SK-N-SH (cell line): ENCODE data around the gene CCNI2. TPM values are rescaled to one million over a fixed set of nuclear protein-coding genes. Genes with fewer than 3 reads are reported as not detected.

Experiments used
- CTCF ChIA-PET: fragments of 300-600, 350-600 bp; formaldehyde crosslinking; extraction: SDS; loops from one replicate; lab custom pipeline; 2021; lab: Yijun Ruan, JAX
- POLR2A ChIA-PET: fragments of 350-600 bp; sonication (Branson Sonifier 250); formaldehyde crosslinking; extraction: SDS; loops from one replicate; lab custom pipeline; 2020; ENCODE audit warnings: antibody characterized with exemption, inconsistent platforms; lab: Yijun Ruan, JAX
- DNase-seq: peaks from one replicate; pipeline ENCODE4 v3.0.0; 2012
- H2AFZ ChIP-seq: fragments of 200-600 bp; sonication (generic); 2 replicates; pipeline ENCODE4 v1.8.1; 2016; ENCODE audit warnings: antibody characterized with exemption, mild to moderate bottlenecking, low read depth
- H3F3A ChIP-seq: fragments of 200-600 bp; sonication (generic); replicated peaks from 2 replicates; pipeline ENCODE3; 2016; ENCODE audit warnings: antibody characterized with exemption, mild to moderate bottlenecking; ENCODE audit not compliant: insufficient read depth
- H3K27ac ChIP-seq, 2 experiments: fragments of 200-500 bp in 1 of 2; fragments of 200-600 bp in 1 of 2; sonication (Bioruptor generic) in 1 of 2; sonication (generic), shearing (Covaris generic) in 1 of 2; 2 replicates each; pipeline versions ENCODE4 v1.5.1 to v1.6.1; 2014 to 2016; ENCODE audit warnings: low read depth in 2 of 2, inconsistent platforms in 1 of 2, low read length in 1 of 2, mild to moderate bottlenecking in 1 of 2, mixed read lengths in 1 of 2
- H3K27me3 ChIP-seq: fragments of 200-600 bp; sonication (generic), shearing (Covaris generic); 2 replicates; pipeline ENCODE4 v1.6.1; 2016; ENCODE audit warnings: mixed run types; ENCODE audit not compliant: insufficient read depth
- H3K36me3 ChIP-seq, 2 experiments: fragments of 200-500 bp in 1 of 2; fragments of 200-600 bp in 1 of 2; sonication (Bioruptor generic) in 1 of 2; sonication (generic) in 1 of 2; replicated peaks in 1 of 2; 2 replicates each; pipeline versions ENCODE3 to v1.5.1; 2014 to 2016; ENCODE audit warnings: low read length in 1 of 2, mild to moderate bottlenecking in 1 of 2; ENCODE audit not compliant: insufficient read depth in 2 of 2, control insufficient read depth in 1 of 2
- H3K4me1 ChIP-seq, 2 experiments: fragments of 200-500 bp in 1 of 2; fragments of 200-600 bp in 1 of 2; sonication (Bioruptor generic) in 1 of 2; sonication (generic), shearing (Covaris generic) in 1 of 2; 2 replicates each; pipeline versions ENCODE4 v1.5.1 to v1.6.1; 2014 to 2016; ENCODE audit warnings: low read depth in 1 of 2, low read length in 1 of 2, mixed run types in 1 of 2; ENCODE audit not compliant: insufficient read depth in 2 of 2, control insufficient read depth in 1 of 2
- H3K4me2 ChIP-seq: fragments of 200-600 bp; sonication (generic), shearing (Covaris generic); 2 replicates; pipeline ENCODE4 v1.6.1; 2017; ENCODE audit warnings: mixed run types
- H3K4me3 ChIP-seq, 2 experiments: fragments of 200-500 bp in 1 of 2; fragments of 200-600 bp in 1 of 2; sonication (Bioruptor generic) in 1 of 2; sonication (generic), shearing (Covaris generic) in 1 of 2; 2 replicates each; pipeline versions ENCODE4 v1.5.1 to v1.8.1; 2014 to 2016; ENCODE audit warnings: low read depth in 2 of 2, inconsistent platforms in 1 of 2, low read length in 1 of 2, mild to moderate bottlenecking in 1 of 2, mixed read lengths in 1 of 2, moderate library complexity in 1 of 2
- H3K79me2 ChIP-seq: fragments of 200-600 bp; sonication (generic); 2 replicates; pipeline ENCODE4 v1.8.1; 2017; ENCODE audit warnings: mild to moderate bottlenecking; ENCODE audit not compliant: insufficient read depth
- H3K9ac ChIP-seq: fragments of 200-600 bp; sonication (generic); 2 replicates; pipeline ENCODE4 v1.6.1; 2017; ENCODE audit warnings: mixed run types
- H3K9me2 ChIP-seq: fragments of 200-600 bp; sonication (generic); 2 replicates; pipeline ENCODE4 v1.6.1; 2017; ENCODE audit warnings: mixed run types
- H3K9me3 ChIP-seq: fragments of 200-600 bp; sonication (generic); 2 replicates; pipeline ENCODE4 v1.6.1; 2017; ENCODE audit warnings: mixed run types, mild to moderate bottlenecking, moderate library complexity
- H4K20me1 ChIP-seq: fragments of 200-600 bp; sonication (generic); 2 replicates; pipeline ENCODE4 v1.6.1; 2017; ENCODE audit warnings: mild to moderate bottlenecking, mixed run types; ENCODE audit not compliant: insufficient read depth
- ELF1 ChIP-seq: IDR thresholded peaks from 2 replicates; pipeline ENCODE4 v1.4.0; 2012
- EP300 ChIP-seq, 2 experiments: IDR thresholded peaks; 2 replicates each; pipeline versions ENCODE4 v1.4.0 to v1.6.1; 2012; ENCODE audit warnings: borderline replicate concordance in 1 of 2, low read depth in 1 of 2, low read length in 1 of 2
- EZH2phosphoT487 ChIP-seq: fragments of 200-600 bp; sonication (generic); IDR thresholded peaks from 2 replicates; pipeline ENCODE4 v1.6.1; 2017; ENCODE audit warnings: low read depth, mixed run types, mild to moderate bottlenecking, antibody characterized with exemption, moderate library complexity, borderline replicate concordance
- FOXM1 ChIP-seq: IDR thresholded peaks from 2 replicates; pipeline ENCODE4 v1.4.0; 2012; ENCODE audit warnings: low read depth, mild to moderate bottlenecking
- GABPA ChIP-seq: IDR thresholded peaks from 2 replicates; pipeline ENCODE4 v1.4.0; 2012; ENCODE audit warnings: low read depth, mild to moderate bottlenecking
- JUND ChIP-seq: IDR thresholded peaks from 2 replicates; pipeline ENCODE4 v1.4.0; 2012
- MEF2A ChIP-seq: IDR thresholded peaks from 2 replicates; pipeline ENCODE4 v1.4.0; 2012; ENCODE audit warnings: low read depth, borderline replicate concordance
- NFIC ChIP-seq: IDR thresholded peaks from 2 replicates; pipeline ENCODE4 v1.4.0; 2012; ENCODE audit warnings: borderline replicate concordance
- POLR2AphosphoS5 ChIP-seq: IDR thresholded peaks from 2 replicates; pipeline ENCODE4 v1.6.1; 2012; ENCODE audit warnings: low read depth, low read length
- RAD21 ChIP-seq: IDR thresholded peaks from 2 replicates; pipeline ENCODE4 v1.6.1; 2012; ENCODE audit warnings: mild to moderate bottlenecking, low read length
- RFX5 ChIP-seq: IDR thresholded peaks from 2 replicates; pipeline ENCODE4 v1.6.1; 2012; ENCODE audit warnings: mild to moderate bottlenecking, improper control_type of control experiment, low read length
- RXRA ChIP-seq: IDR thresholded peaks from 2 replicates; pipeline ENCODE4 v1.4.0; 2012; ENCODE audit warnings: low read depth, mild to moderate bottlenecking, borderline replicate concordance
- SIN3A ChIP-seq: IDR thresholded peaks from 2 replicates; pipeline ENCODE4 v1.6.1; 2012; ENCODE audit warnings: low read depth, mild to moderate bottlenecking, low read length, moderate library complexity, borderline replicate concordance
- YY1 ChIP-seq: IDR thresholded peaks from 2 replicates; pipeline ENCODE4 v1.4.0; 2012; ENCODE audit warnings: low read depth, mild to moderate bottlenecking
- WGBS: methylation state at CpG from one replicate; pipeline ENCODE4 v1.1.6; 2017; ENCODE audit warnings: low lambda C conversion rate; 5-methylcytosine and 5-hydroxymethylcytosine counted together
- polyA plus RNA-seq, 3 experiments: library from polyadenylated mRNA; depleted of rRNA; stranded (reverse); fragments of >200 nt; gene quantifications; 2 replicates each; pipeline ENCODE4 v1.2.3, GENCODE V29; 2012
- TF ChIP-seq, protein P1 (sequence below): IDR thresholded peaks from 2 replicates; pipeline ENCODE4 v1.4.0; 2012; ENCODE audit warnings: low read depth, borderline replicate concordance
- TF ChIP-seq, protein P2 (sequence below): IDR thresholded peaks from 2 replicates; pipeline ENCODE4 v1.6.1; 2012; ENCODE audit warnings: mild to moderate bottlenecking, low read depth, low read length, moderate library complexity
- TF ChIP-seq, protein P3 (sequence below): fragments of 200-600 bp; sonication (generic); IDR thresholded peaks from 2 replicates; pipeline ENCODE4 v1.6.1; 2017; ENCODE audit warnings: antibody characterized with exemption, mild to moderate bottlenecking, moderate library complexity
- TF ChIP-seq, protein P4 (sequence below): IDR thresholded peaks from 2 replicates; pipeline ENCODE4 v1.4.0; 2012; ENCODE audit warnings: low read depth

CCNI2 gene
- polyA plus RNA-seq, 1 of the 3 experiments (the other 2 are of a cell fraction) = 0.05 TPM

DNA sequence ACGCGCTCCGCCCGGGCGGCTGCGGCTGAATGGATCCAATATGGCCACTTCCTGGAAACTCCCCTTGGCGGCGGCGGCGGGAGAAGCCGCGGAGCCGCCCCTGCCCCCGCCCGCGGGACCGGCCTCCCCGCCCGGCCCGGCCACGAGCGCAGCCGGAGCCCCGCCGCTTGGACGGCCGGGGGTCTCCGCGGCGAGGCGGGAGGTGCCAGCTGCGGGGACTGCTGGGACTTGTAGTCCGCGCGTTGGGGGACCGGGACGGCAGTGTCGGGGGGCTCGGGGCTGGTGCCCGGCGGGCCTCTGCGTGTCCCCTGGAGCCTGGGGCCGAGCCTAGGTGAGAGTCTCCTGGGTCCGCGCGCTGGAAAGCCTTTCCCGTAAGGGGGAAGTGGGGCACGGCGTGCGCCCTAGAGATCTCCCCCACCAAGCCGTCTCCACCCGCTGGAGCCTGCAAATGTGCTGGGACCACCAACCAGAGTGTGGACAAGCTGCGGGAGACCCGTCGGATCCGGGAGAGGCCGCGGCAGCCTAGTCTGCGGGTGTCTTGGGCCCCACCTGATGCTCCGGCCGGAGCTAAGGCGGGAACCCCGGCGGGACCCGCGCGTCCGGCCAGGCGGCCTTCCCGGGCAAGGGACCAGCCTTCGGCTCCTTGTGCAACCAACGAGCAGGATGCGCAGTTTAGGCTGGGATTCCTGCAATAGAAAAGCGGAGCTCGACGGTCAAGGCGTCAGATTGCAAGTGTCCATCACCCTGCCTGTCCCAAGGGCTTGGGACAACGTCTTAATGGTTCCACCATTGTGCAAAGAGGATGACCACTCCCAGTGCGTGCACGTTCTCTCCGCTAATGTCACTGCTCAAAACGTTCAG lies 30.2 kb downstream of the CCNI2 start, which contains the start of gene SEPTIN8:
TSS of gene SEPTIN8 (minus strand) at position 31 of the 861 bp plus-strand sequence. CDS start 102 bp downstream, outside the sequence.
- DNase-seq = peak; percentile 90

DNA sequence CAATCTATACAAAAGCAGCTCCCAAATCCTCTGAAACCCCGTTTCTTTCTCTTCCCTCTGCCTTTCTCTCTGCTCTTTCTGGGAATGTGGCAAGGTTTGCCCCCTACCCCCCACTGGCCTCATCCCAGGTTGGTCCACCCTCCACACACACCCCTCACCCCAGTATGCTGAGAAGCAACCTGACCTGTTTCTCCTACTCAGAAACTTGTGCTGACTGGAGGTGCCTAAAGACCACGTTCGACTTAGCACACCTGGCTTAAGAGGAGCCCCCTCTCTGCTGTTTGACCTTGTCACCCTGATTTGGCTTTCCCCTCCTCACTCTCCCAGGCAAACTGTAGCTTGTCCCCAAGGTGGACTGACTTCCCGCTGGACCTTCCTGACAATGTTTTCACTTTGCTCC lies 30.9 kb downstream of the CCNI2 start:
- Histone ChIP-seq H3K9me3 (no peaks in the 10 kb centered on the region), H2AFZ (peak overlapping the region; percentile 96), H3K4me1 (peaks cover 26 to 35% of the 10 kb centered on the region in 2 experiments; a peak in 2 of 4 replicates), H3K36me3 (no peaks in the 10 kb centered on the region), H3K9me2 (no peaks in the 10 kb centered on the region), H3K4me3 (peak overlapping the region; percentile 75 to 85; a peak in 1 of 4 replicates), H3K9ac (no peak overlapping the region), H3K27me3 (no peaks in the 10 kb centered on the region), H3K79me2 (peaks cover 36% of the 10 kb centered on the region), H3K27ac (no peak overlapping the region), H3F3A (peaks cover 5% of the 10 kb centered on the region), H4K20me1 (no peaks in the 10 kb centered on the region), H3K4me2 (peak overlapping the region; percentile 92; the same call in 1 of the 2 replicates)
- CTCF ChIA-PET = interaction anchor here (1.0 to 1.8 kb wide), 6 partner anchors 11 to 251 kb away, joined by 3 to 11 read pairs (median 4); no protein-coding TSS in a partner anchor
- DNase-seq = no peak
- 84% methylated on average over 4 of the region's 4 CpGs for WGBS
- POLR2A ChIA-PET = interaction anchor here (0.6 kb wide), 1 partner anchor 569 kb away, joined by 3 read pairs; no protein-coding TSS in a partner anchor
- TF ChIP-seq MEF2A (no peak), RXRA (no peak), EP300 (IDR thresholded peaks at IDR 0.05; ENCODE audit: borderline replicate concordance in 1 of 2, low read depth in 1 of 2, low read length in 1 of 2) (no peak), NFIC (no peak), ELF1 (no peak), EZH2phosphoT487 (no peak), POLR2AphosphoS5 (no peak), RAD21 (no peak), FOXM1 (no peak), RFX5 (no peak), GABPA (no peak), JUND (no peak)
- TF ChIP-seq, protein P1, sequence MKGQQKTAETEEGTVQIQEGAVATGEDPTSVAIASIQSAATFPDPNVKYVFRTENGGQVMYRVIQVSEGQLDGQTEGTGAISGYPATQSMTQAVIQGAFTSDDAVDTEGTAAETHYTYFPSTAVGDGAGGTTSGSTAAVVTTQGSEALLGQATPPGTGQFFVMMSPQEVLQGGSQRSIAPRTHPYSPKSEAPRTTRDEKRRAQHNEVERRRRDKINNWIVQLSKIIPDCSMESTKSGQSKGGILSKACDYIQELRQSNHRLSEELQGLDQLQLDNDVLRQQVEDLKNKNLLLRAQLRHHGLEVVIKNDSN = no peak
- TF ChIP-seq, protein P2, sequence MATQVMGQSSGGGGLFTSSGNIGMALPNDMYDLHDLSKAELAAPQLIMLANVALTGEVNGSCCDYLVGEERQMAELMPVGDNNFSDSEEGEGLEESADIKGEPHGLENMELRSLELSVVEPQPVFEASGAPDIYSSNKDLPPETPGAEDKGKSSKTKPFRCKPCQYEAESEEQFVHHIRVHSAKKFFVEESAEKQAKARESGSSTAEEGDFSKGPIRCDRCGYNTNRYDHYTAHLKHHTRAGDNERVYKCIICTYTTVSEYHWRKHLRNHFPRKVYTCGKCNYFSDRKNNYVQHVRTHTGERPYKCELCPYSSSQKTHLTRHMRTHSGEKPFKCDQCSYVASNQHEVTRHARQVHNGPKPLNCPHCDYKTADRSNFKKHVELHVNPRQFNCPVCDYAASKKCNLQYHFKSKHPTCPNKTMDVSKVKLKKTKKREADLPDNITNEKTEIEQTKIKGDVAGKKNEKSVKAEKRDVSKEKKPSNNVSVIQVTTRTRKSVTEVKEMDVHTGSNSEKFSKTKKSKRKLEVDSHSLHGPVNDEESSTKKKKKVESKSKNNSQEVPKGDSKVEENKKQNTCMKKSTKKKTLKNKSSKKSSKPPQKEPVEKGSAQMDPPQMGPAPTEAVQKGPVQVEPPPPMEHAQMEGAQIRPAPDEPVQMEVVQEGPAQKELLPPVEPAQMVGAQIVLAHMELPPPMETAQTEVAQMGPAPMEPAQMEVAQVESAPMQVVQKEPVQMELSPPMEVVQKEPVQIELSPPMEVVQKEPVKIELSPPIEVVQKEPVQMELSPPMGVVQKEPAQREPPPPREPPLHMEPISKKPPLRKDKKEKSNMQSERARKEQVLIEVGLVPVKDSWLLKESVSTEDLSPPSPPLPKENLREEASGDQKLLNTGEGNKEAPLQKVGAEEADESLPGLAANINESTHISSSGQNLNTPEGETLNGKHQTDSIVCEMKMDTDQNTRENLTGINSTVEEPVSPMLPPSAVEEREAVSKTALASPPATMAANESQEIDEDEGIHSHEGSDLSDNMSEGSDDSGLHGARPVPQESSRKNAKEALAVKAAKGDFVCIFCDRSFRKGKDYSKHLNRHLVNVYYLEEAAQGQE = no peak

More for the DNA sequence above, 30.2 kb downstream of the CCNI2 start, which contains the start of gene SEPTIN8:
- WGBS = 18% methylated on average over 34 of the region's 82 CpGs
- Histone ChIP-seq H3K4me1 (peaks cover 19 to 42% of the 10 kb centered on the region in 2 experiments; a peak in 2 of 4 replicates), H3K9ac (peak within 1 kb of the TSS; percentile 68), H4K20me1 (no peaks in the 10 kb centered on the region), H3K9me3 (no peaks in the 10 kb centered on the region), H2AFZ (peak within 1 kb of the TSS; percentile 96), H3K79me2 (peaks cover 41% of the 10 kb centered on the region), H3F3A (peaks cover 5% of the 10 kb centered on the region), H3K4me3 (peak within 1 kb of the TSS; percentile 75 to 85), H3K27ac (no peak within 1 kb of the TSS; a peak in 1 of 4 replicates), H3K4me2 (peak within 1 kb of the TSS; percentile 96), H3K9me2 (no peaks in the 10 kb centered on the region), H3K27me3 (no peaks in the 10 kb centered on the region), H3K36me3 (no peaks in the 10 kb centered on the region)
- ChIA-PET CTCF (interaction anchor here (1.3 to 1.8 kb wide), 4 partner anchors 10 to 250 kb away, joined by 4 to 11 read pairs (median 5); no protein-coding TSS in a partner anchor), POLR2A (interaction anchor here (0.6 kb wide), 1 partner anchor 569 kb away, joined by 3 read pairs; no protein-coding TSS in a partner anchor)
- no peak for TF ChIP-seq EZH2phosphoT487
- TF ChIP-seq, protein P3, sequence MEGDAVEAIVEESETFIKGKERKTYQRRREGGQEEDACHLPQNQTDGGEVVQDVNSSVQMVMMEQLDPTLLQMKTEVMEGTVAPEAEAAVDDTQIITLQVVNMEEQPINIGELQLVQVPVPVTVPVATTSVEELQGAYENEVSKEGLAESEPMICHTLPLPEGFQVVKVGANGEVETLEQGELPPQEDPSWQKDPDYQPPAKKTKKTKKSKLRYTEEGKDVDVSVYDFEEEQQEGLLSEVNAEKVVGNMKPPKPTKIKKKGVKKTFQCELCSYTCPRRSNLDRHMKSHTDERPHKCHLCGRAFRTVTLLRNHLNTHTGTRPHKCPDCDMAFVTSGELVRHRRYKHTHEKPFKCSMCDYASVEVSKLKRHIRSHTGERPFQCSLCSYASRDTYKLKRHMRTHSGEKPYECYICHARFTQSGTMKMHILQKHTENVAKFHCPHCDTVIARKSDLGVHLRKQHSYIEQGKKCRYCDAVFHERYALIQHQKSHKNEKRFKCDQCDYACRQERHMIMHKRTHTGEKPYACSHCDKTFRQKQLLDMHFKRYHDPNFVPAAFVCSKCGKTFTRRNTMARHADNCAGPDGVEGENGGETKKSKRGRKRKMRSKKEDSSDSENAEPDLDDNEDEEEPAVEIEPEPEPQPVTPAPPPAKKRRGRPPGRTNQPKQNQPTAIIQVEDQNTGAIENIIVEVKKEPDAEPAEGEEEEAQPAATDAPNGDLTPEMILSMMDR = no peak
- no peak for TF ChIP-seq SIN3A
- TF ChIP-seq, protein P4, sequence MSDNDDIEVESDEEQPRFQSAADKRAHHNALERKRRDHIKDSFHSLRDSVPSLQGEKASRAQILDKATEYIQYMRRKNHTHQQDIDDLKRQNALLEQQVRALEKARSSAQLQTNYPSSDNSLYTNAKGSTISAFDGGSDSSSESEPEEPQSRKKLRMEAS = 0 out of 2 replicates have a peak, but pooled peaks have one; percentile 39
- no peak for TF ChIP-seq GABPA
- peak; percentile 57 for TF ChIP-seq YY1
- TF ChIP-seq POLR2AphosphoS5 = peak; percentile 25; the same call in 1 of the 2 replicates
